Natural killer cell (primary cell): ENCODE measurements around the gene HOXA10. TPM values are rescaled to one million over a fixed set of nuclear protein-coding genes. Genes with fewer than 3 reads are reported as not detected.

Experiments used
- ATAC-seq, 3 donors: fragments of 150-1000 bp in 2 of 3; fragments of 200-7000 bp in 1 of 3; cut with Tn5 transposase; 1 replicate in 1 of 3; 2 replicates in 2 of 3; pipeline ENCODE4 v1.10.0; 2021; ENCODE audit warnings: mild to moderate bottlenecking in 2 of 3, moderate library complexity in 2 of 3
- DNase-seq, 2 donors: peaks; one replicate each; pipeline versions ENCODE4 v3.0.0 to v3.0.0-alpha.2; 2013 to 2021; ENCODE audit warnings: mixed read lengths in 1 of 2
- H3K27ac ChIP-seq: one replicate; pipeline ENCODE4 v1.5.1; 2013; ENCODE audit warnings: mild to moderate bottlenecking, low read length
- H3K27me3 ChIP-seq: one replicate; pipeline ENCODE4 v1.6.1; 2013; ENCODE audit warnings: low read length; ENCODE audit not compliant: control insufficient read depth, insufficient read depth
- H3K36me3 ChIP-seq: one replicate; pipeline ENCODE4 v1.6.1; 2013; ENCODE audit warnings: low read length; ENCODE audit not compliant: control insufficient read depth, insufficient read depth
- H3K4me1 ChIP-seq: one replicate; pipeline ENCODE4 v1.6.1; 2013; ENCODE audit warnings: low read length; ENCODE audit not compliant: control insufficient read depth, insufficient read depth
- H3K4me3 ChIP-seq: one replicate; pipeline ENCODE4 v1.5.1; 2013; ENCODE audit warnings: low read length
- H3K9me3 ChIP-seq: one replicate; pipeline ENCODE4 v1.6.1; 2013; ENCODE audit warnings: low read length; ENCODE audit not compliant: control insufficient read depth, insufficient read depth
- H3K27ac Mint-ChIP-seq, 2 donors: one replicate each; pipeline ENCODE4 v1.8.0; 2022; ENCODE audit warnings: mild to moderate bottlenecking in 2 of 2, mixed read lengths in 2 of 2, moderate library complexity in 1 of 2
- H3K27me3 Mint-ChIP-seq, 2 donors: one replicate each; pipeline ENCODE4 v1.8.0; 2022; ENCODE audit warnings: low read depth in 2 of 2, mixed read lengths in 2 of 2
- H3K36me3 Mint-ChIP-seq: one replicate; pipeline ENCODE4 v1.8.0; 2022; ENCODE audit warnings: mixed read lengths
- H3K4me1 Mint-ChIP-seq, 2 donors: one replicate each; pipeline ENCODE4 v1.8.0; 2022; ENCODE audit warnings: mixed read lengths in 2 of 2
- H3K4me3 Mint-ChIP-seq: one replicate; pipeline ENCODE4 v1.8.0; 2022; ENCODE audit warnings: mild to moderate bottlenecking, moderate library complexity, mixed read lengths
- H3K9me3 Mint-ChIP-seq, 2 donors: one replicate each; pipeline ENCODE4 v1.8.0; 2022; ENCODE audit warnings: mixed read lengths in 2 of 2
- WGBS: methylation state at CpG from one replicate; pipeline ENCODE4 v1.1.7; 2013; ENCODE audit warnings: missing lambda C conversion rate; ENCODE audit not compliant: insufficient coverage; 5-methylcytosine and 5-hydroxymethylcytosine counted together
- intact Hi-C: fragments of 100-400 bp; cut with micrococcal nuclease; formaldehyde crosslinking; loops from one replicate; pipeline ENCODE4 v1.14.2; 2022
- total RNA-seq, 4 donors: library from RNA; stranded (reverse); fragments of 120-200 nt in 1 of 4; gene quantifications; one replicate each; pipeline versions ENCODE4 v1.2.3 to v1.2.4, GENCODE V29; 2013 to 2022
- TF ChIP-seq, protein P1 (sequence below): fragments of 200-600 bp; IDR thresholded peaks from one replicate; pipeline ENCODE4 v1.8.0; 2022; ENCODE audit warnings: antibody characterized with exemption

The HOXA10 gene
- total RNA-seq: 1 to 10 TPM in 2 of 3 donors, under 1 TPM in 1; 0.82 to 3.3 (median 2.2) TPM
- total RNA-seq (2013): 5.7 TPM

DNA sequence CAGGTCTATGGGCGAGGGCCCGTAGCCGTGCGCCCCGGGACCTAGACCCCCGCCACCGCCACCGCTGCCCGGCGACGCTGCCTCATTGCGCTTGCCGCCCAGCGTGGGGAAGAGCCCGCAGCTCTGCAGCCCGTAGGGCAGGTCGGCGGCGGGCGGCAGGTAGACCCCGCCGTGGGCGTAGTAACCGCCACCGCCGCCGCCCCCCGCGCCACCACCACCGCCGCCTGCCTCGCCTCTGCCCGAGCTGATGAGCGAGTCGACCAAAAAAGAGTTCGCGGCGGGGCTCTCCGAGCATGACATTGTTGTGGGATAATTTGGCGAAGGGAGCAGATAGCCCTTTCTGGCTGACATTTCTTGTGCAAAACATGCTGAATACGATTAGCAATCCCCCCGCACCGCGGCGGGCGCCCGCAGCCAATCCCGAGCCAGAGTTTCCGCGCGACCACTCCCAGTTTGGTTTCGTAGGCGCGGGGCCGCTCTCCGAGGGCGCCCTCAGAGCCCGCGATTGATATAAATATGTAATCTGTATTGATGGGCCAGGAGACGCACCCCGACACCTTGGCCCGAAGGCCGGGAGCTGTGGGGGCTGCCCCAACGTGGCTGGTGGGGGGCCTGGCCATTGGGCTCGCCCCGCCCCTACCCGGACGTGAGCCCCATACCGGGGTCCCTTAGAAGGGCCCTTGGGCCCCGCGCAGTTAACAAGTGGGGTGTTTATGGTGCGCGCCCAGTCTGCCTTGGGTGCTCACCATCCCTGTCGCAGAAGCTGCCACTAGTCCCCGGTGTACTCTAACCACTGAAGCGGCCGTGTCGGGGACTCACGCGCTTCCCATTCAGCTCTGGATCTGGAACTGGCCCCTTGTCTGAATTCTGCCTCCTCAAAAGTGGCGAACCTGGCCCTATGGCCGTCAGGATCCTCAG lies at the start of gene HOXA10:
HOXA10 (minus strand) TSS at position 365 of the 918 bp plus-strand sequence; CDS start at position 351, 14 bp downstream.
- H3K36me3 Mint-ChIP-seq: peaks cover 13% of the 10 kb centered on the region
- intact Hi-C loops: loop anchor here (2.0 kb wide), 2 partner anchors 13 to 17 kb away; partner anchors contain the start of gene HOXA7
- no peaks in the 10 kb centered on the region for H3K9me3 ChIP-seq
- no peaks in the 10 kb centered on the region for H3K36me3 ChIP-seq
- ATAC-seq (no peak), DNase-seq (peak; percentile 16 to 22)
- peaks cover 50 to 59% of the 10 kb centered on the region in 2 donors for H3K27me3 Mint-ChIP-seq
- H3K27ac ChIP-seq: peak within 1 kb of the TSS; percentile 23
- H3K4me3 Mint-ChIP-seq: peak within 1 kb of the TSS; percentile 83
- WGBS: 5% methylated on average over 82 of the region's 82 CpGs
- H3K27ac Mint-ChIP-seq: peak within 1 kb of the TSS in 1 of 2 donors; percentile 9
- TF ChIP-seq, protein P1, sequence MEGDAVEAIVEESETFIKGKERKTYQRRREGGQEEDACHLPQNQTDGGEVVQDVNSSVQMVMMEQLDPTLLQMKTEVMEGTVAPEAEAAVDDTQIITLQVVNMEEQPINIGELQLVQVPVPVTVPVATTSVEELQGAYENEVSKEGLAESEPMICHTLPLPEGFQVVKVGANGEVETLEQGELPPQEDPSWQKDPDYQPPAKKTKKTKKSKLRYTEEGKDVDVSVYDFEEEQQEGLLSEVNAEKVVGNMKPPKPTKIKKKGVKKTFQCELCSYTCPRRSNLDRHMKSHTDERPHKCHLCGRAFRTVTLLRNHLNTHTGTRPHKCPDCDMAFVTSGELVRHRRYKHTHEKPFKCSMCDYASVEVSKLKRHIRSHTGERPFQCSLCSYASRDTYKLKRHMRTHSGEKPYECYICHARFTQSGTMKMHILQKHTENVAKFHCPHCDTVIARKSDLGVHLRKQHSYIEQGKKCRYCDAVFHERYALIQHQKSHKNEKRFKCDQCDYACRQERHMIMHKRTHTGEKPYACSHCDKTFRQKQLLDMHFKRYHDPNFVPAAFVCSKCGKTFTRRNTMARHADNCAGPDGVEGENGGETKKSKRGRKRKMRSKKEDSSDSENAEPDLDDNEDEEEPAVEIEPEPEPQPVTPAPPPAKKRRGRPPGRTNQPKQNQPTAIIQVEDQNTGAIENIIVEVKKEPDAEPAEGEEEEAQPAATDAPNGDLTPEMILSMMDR: no peak
- H3K4me3 ChIP-seq: peak within 1 kb of the TSS; percentile 49
- peaks cover 65% of the 10 kb centered on the region for H3K27me3 ChIP-seq
- H3K4me1 Mint-ChIP-seq: peaks cover 17 to 24% of the 10 kb centered on the region in 2 donors
- H3K9me3 Mint-ChIP-seq: no peaks in the 10 kb centered on the region
- H3K4me1 ChIP-seq: peaks cover 41% of the 10 kb centered on the region

DNA sequence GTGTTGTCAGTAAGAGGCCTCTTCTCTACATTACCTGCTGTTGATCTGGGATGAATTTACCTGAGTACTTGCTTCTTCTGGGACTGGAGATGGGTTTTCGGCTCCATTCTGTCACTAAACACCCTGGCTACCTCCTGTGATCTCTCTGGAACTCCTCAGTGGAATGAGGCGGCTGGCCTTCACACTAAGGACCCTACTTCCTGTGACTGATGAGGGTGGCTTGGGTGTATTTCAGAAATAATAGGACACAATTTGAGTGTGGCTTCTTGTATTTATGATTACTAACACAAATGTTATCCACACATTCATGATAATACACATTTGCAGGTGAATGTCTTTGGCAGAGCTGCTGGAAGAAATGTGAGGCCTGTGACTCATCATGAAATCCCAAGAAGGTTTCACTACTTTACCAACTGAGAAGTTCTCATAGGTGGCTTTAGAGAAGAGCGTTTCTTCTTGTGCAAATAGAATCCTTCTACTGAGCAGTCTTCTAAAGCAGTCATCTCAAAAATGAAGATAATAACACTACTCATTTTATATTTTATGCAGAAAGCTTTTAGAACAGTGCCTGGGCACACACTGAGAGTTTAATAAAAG lies 47.2 kb upstream of the HOXA10 start:
- intact Hi-C loops: no loop called here
- Mint-ChIP-seq H3K9me3 (no peaks in the 10 kb centered on the region), H3K27me3 (peaks cover 61 to 77% of the 10 kb centered on the region in 2 donors), H3K4me3 (peak overlapping the region; percentile 2), H3K4me1 (peaks cover 8 to 16% of the 10 kb centered on the region in 2 donors), H3K27ac (no peak overlapping the region), H3K36me3 (no peaks in the 10 kb centered on the region)
- Histone ChIP-seq H3K4me1 (peaks cover 2% of the 10 kb centered on the region), H3K27me3 (peaks cover 56% of the 10 kb centered on the region), H3K27ac (no peak overlapping the region), H3K9me3 (no peaks in the 10 kb centered on the region), H3K4me3 (no peak overlapping the region), H3K36me3 (no peaks in the 10 kb centered on the region)
- ATAC-seq: no peak
- DNase-seq: no peak
- TF ChIP-seq, protein P1: no peak
- 95% methylated on average over 2 of the region's 3 CpGs for WGBS

DNA sequence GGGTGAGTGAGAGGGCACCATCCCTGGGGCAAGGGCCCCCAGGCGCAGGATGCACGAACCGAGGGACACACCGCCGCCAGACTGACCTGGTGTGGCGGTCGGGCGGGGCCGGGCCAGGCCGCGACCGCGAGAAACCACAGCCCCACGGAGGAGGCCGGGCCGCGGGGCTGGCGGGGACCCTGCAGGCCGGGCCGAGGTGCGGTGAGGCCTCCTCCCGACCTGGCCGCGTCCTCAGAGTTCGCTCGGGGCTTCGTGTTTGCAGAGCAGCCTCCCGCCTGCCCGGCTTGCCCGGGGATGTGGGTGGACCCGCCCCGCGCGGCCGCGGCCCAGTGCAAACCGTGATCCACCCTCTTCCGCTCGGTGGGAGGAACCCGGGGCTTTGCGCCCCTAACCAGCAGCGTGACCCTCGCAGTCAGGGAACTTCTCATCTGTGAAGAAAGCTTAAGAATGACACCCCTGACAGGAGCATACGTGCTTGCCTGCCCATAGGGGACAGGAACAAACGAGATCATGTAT lies 46.4 kb upstream of the HOXA10 start:
- TF ChIP-seq, protein P1: no peak
- peaks cover 49% of the 10 kb centered on the region for H3K27me3 ChIP-seq
- H3K27ac Mint-ChIP-seq: no peak overlapping the region
- H3K36me3 Mint-ChIP-seq: no peaks in the 10 kb centered on the region
- no peaks in the 10 kb centered on the region for H3K36me3 ChIP-seq
- H3K4me1 ChIP-seq: peaks cover 2% of the 10 kb centered on the region
- no peaks in the 10 kb centered on the region for H3K9me3 Mint-ChIP-seq
- no peak for DNase-seq
- no peak overlapping the region for H3K4me3 ChIP-seq
- intact Hi-C loops: no loop called here
- WGBS: 4% methylated on average over 45 of the region's 45 CpGs
- H3K4me3 Mint-ChIP-seq: peak overlapping the region; percentile 28
- ATAC-seq: peak in 2 of 3 donors; percentile 27 to 71
- H3K9me3 ChIP-seq: no peaks in the 10 kb centered on the region
- peaks cover 65 to 81% of the 10 kb centered on the region in 2 donors for H3K27me3 Mint-ChIP-seq
- H3K4me1 Mint-ChIP-seq: peaks cover 8 to 16% of the 10 kb centered on the region in 2 donors
- no peak overlapping the region for H3K27ac ChIP-seq
